HEK293 (cell line): Measurements from ENCODE around the gene ST7.

Source experiments
- CTCF ChIP-seq: fragments of 450-650 bp; formaldehyde crosslinking; IDR thresholded peaks from 2 replicates; pipeline ENCODE4 v1.5.1; 2016; ENCODE audit warnings: missing biosample characterization, missing genetic modification characterization
- YY1 ChIP-seq: fragments of 450-650 bp; formaldehyde crosslinking; IDR thresholded peaks from 2 replicates; pipeline ENCODE4 v1.5.1; 2018; ENCODE audit warnings: missing biosample characterization, missing genetic modification characterization
- ZBTB20 ChIP-seq: fragments of 450-650 bp; formaldehyde crosslinking; IDR thresholded peaks from 2 replicates; pipeline ENCODE4 v1.5.1; 2016; ENCODE audit warnings: missing biosample characterization, missing genetic modification characterization
- ZNF121 ChIP-seq: fragments of 450-650 bp; formaldehyde crosslinking; IDR thresholded peaks from 2 replicates; pipeline ENCODE4 v1.5.1; 2016; ENCODE audit warnings: missing biosample characterization, missing genetic modification characterization
- ZNF174 ChIP-seq: fragments of 450-650 bp; formaldehyde crosslinking; IDR thresholded peaks from 2 replicates; pipeline ENCODE4 v1.5.0; 2017; ENCODE audit warnings: missing biosample characterization, mild to moderate bottlenecking, missing genetic modification characterization
- ZNF354C ChIP-seq: fragments of 450-650 bp; formaldehyde crosslinking; IDR thresholded peaks from 2 replicates; pipeline ENCODE4 v1.5.1; 2016; ENCODE audit warnings: missing biosample characterization, missing genetic modification characterization, low read depth, borderline replicate concordance
- ZNF426 ChIP-seq: fragments of 450-650 bp; formaldehyde crosslinking; IDR thresholded peaks from 2 replicates; pipeline ENCODE4 v1.5.1; 2017; ENCODE audit warnings: missing biosample characterization, missing genetic modification characterization, mild to moderate bottlenecking, inconsistent platforms, moderate library complexity
- TF ChIP-seq, protein P1 (sequence below): fragments of 450-650 bp; formaldehyde crosslinking; IDR thresholded peaks from 2 replicates; pipeline ENCODE4 v1.5.1; 2016; ENCODE audit warnings: missing biosample characterization, missing genetic modification characterization, low read depth

GRCh38 chr7:117270371-117270770 is 317.1 kb downstream of the ST7 start:
- TF ChIP-seq CTCF (tag by site-specific recombination) (no peak), ZNF174 (tag by site-specific recombination) (no peak), ZBTB20 (0 out of 2 replicates have a peak, but pooled peaks have one; percentile 24), YY1 (tag by site-specific recombination) (no peak), ZNF354C (no peak), ZNF426 (tag by site-specific recombination) (no peak), ZNF121 (no peak)
- TF ChIP-seq, protein P1, sequence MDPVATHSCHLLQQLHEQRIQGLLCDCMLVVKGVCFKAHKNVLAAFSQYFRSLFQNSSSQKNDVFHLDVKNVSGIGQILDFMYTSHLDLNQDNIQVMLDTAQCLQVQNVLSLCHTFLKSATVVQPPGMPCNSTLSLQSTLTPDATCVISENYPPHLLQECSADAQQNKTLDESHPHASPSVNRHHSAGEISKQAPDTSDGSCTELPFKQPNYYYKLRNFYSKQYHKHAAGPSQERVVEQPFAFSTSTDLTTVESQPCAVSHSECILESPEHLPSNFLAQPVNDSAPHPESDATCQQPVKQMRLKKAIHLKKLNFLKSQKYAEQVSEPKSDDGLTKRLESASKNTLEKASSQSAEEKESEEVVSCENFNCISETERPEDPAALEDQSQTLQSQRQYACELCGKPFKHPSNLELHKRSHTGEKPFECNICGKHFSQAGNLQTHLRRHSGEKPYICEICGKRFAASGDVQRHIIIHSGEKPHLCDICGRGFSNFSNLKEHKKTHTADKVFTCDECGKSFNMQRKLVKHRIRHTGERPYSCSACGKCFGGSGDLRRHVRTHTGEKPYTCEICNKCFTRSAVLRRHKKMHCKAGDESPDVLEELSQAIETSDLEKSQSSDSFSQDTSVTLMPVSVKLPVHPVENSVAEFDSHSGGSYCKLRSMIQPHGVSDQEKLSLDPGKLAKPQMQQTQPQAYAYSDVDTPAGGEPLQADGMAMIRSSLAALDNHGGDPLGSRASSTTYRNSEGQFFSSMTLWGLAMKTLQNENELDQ (tag by site-specific recombination): no peak
